ENCODE results near the gene DDX17. TPM values are rescaled to one million over a fixed set of nuclear protein-coding genes. Genes with fewer than 3 reads are reported as not detected.

DDX17 gene
- 1,000 to 10,000 TPM in 2 of 6 donors, 100 to 1,000 TPM in 4; 428 to 2,078 (median 621) TPM for total RNA-seq

- no peaks in the 10 kb centered on the region for H3K27me3 ChIP-seq
- H3K4me1 ChIP-seq, result peaks cover 33 to 41% (median 38%) of the 10 kb centered on the region in 4 donors
- peak within 1 kb of the TSS; percentile 26 to 82 (median 60) for H3K4me3 ChIP-seq
- peak; percentile 93 to 94 for TF ChIP-seq POLR2AphosphoS5 (IDR thresholded peaks at IDR 0.05)
- TF ChIP-seq CTCF (IDR thresholded peaks at IDR 0.05), result peak in 4 of 6 experiments; percentile 8 to 64 (median 54)
- peak; percentile 65 to 82 (median 80) for TF ChIP-seq POLR2A (IDR thresholded peaks at IDR 0.05)
- TF ChIP-seq EP300 (IDR thresholded peaks at IDR 0.05), result peak in 1 of 4 donors; percentile 4
- 0 to 1% methylated on average over 45 to 62 of the region's 83 CpGs for WGBS, 2 donors
- no peaks in the 10 kb centered on the region for H3K9me3 ChIP-seq
- peak within 1 kb of the TSS; percentile 99 to 100 (median 100) for H3K27ac ChIP-seq
- H3K36me3 ChIP-seq, result peaks cover 0 to 25% (median 3%) of the 10 kb centered on the region in 4 donors
- ATAC-seq (ENCODE audit: low FRiP score in 2 of 2) (peak; percentile 95 to 98), DNase-seq (peak; percentile 94 to 95)
Observed at GRCh38 chr22:38506118-38506962, at the start of gene DDX17. DDX17 (minus strand) TSS chr22:38506311.

- WGBS, 2 donors, result 92 to 95% methylated on average over 3 of the region's 3 CpGs
- no peak for ATAC-seq (ENCODE audit: low FRiP score in 2 of 2)
Observed at GRCh38 chr22:38554281-38554680, 48.2 kb upstream of the DDX17 start.

GRCh38 chr22:38549101-38549894 lies 43.2 kb upstream of the DDX17 start:
- DNase-seq, result no peak
- 75 to 84% methylated on average over 7 of the region's 7 CpGs for WGBS, 2 donors
- peak in 1 of 2 donors; percentile 21 for ATAC-seq (ENCODE audit: low FRiP score in 2 of 2)
- peaks cover 0 to 4% (median 1%) of the 10 kb centered on the region in 4 donors for H3K4me1 ChIP-seq
- H3K4me3 ChIP-seq, result no peak overlapping the region
- no peaks in the 10 kb centered on the region for H3K36me3 ChIP-seq
- no peak overlapping the region for H3K27ac ChIP-seq
- peaks cover 0 to 2% (median under 1%) of the 10 kb centered on the region in 4 donors for H3K9me3 ChIP-seq
- no peak for TF ChIP-seq POLR2A (IDR thresholded peaks at IDR 0.05)
- TF ChIP-seq CTCF (IDR thresholded peaks at IDR 0.05), result no peak
- no peak for TF ChIP-seq POLR2AphosphoS5 (IDR thresholded peaks at IDR 0.05)
- no peak for TF ChIP-seq EP300 (IDR thresholded peaks at IDR 0.05)
- H3K27me3 ChIP-seq, result no peaks in the 10 kb centered on the region

More at GRCh38 chr22:38554281-38554680, 48.2 kb upstream of the DDX17 start:
- Histone ChIP-seq H3K9me3 (no peaks in the 10 kb centered on the region), H3K4me3 (no peak overlapping the region), H3K36me3 (no peaks in the 10 kb centered on the region), H3K4me1 (no peaks in the 10 kb centered on the region), H3K27ac (no peak overlapping the region), H3K27me3 (no peaks in the 10 kb centered on the region)
- no peak for DNase-seq
- TF ChIP-seq EP300 (IDR thresholded peaks at IDR 0.05), result no peak
- no peak for TF ChIP-seq POLR2AphosphoS5 (IDR thresholded peaks at IDR 0.05)
- no peak for TF ChIP-seq CTCF (IDR thresholded peaks at IDR 0.05)
- no peak for TF ChIP-seq POLR2A (IDR thresholded peaks at IDR 0.05)

GRCh38 chr22:38540701-38541100 lies 34.6 kb upstream of the DDX17 start:
- no peak overlapping the region for H3K27ac ChIP-seq
- no peak overlapping the region for H3K4me3 ChIP-seq
- H3K4me1 ChIP-seq, result peaks cover 0 to 4% (median 0%) of the 10 kb centered on the region in 4 donors
- no peaks in the 10 kb centered on the region for H3K36me3 ChIP-seq
- ATAC-seq (ENCODE audit: low FRiP score in 2 of 2) (no peak), DNase-seq (no peak)
- H3K27me3 ChIP-seq, result no peaks in the 10 kb centered on the region
- peaks cover 5 to 13% (median 8%) of the 10 kb centered on the region in 4 donors for H3K9me3 ChIP-seq
- 65 to 79% methylated on average over 2 of the region's 2 CpGs for WGBS, 2 donors
- TF ChIP-seq EP300 (IDR thresholded peaks at IDR 0.05) (no peak), POLR2A (IDR thresholded peaks at IDR 0.05) (no peak), POLR2AphosphoS5 (IDR thresholded peaks at IDR 0.05) (no peak), CTCF (IDR thresholded peaks at IDR 0.05) (no peak)

Data from upper lobe of left lung (tissue), 6 donors.